EH (cell line): ENCODE results near the gene PIGL.
"Not testable (repeated sequence)": the region's sequence is repeated elsewhere in the genome, so short reads cannot be mapped to it uniquely, and the experiment has no call there.

Experiments used
- DNase-seq: peaks from one replicate; pipeline ENCODE4 v3.0.0-alpha.2; 2015; ENCODE audit warnings: low read depth

The PIGL gene

GRCh38 chr17:16273929-16274339, 56.9 kb downstream of the PIGL start:
- no peak for DNase-seq

DNA sequence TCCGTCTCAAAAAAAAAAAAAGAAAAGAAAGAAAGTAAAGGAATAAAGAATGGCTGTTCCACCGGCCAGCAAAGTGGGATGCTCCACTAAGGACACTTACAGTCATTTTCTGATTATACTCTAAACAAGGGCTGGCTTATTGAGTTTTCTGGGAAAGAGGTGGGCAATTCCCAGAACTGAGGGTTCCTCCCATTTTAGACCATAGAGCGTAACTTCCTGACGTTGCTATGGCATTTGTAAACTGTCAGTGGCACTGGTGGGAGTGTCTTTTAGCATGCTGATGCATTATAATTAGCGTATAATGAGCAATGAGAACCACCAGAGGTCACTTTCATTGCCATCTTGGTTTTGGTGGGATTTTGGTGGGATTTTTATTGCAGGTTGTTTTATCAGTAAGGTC, 58.0 kb downstream of the PIGL start:
- no peak for DNase-seq

- no peak for DNase-seq
Observed at GRCh38 chr17:16277163-16277562, 60.2 kb downstream of the PIGL start.

DNA sequence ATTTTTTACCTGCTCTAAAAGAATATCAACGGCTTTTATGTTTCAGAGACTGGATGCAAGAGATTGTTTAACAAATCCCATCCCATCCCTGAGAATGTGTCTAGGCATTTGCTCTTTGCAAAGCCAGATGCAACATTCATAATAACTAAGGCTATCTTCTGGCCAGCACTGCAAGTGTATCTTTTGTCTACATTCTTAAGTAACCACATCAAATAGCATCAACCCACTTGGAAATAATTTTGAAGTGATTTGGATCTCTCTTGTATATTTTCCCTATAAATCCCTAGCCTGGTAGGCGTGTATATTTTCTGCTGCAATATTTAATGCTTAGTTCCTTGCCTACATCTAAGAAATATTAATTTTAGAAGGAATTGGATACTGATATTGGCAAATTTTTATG, 64.3 kb downstream of the PIGL start:
- peak; percentile 84 for DNase-seq

GRCh38 chr17:16282522-16282921, 65.5 kb downstream of the PIGL start:
- DNase-seq, result peak; percentile 96

GRCh38 chr17:16283705-16284104, 66.7 kb downstream of the PIGL start:
- peak; percentile 60 for DNase-seq

DNA sequence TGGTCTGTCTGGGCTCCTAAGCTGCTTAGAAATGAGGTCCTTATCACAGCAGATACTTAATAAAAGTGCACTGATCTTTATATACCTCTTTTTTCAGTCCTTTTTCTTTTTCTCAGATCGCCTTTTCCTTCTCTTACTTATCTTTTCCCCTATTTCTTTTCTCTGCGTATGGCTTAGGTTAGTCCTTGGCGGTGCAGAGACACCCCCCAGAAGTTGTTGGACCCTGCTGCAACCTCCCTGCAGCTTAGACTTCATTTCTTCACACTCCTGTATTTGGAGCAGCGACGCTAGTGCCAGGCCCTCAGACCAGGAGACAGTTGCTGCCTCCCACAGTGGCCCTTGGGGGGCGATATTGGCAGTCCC, 68.6 kb downstream of the PIGL start:
- no peak for DNase-seq

DNA sequence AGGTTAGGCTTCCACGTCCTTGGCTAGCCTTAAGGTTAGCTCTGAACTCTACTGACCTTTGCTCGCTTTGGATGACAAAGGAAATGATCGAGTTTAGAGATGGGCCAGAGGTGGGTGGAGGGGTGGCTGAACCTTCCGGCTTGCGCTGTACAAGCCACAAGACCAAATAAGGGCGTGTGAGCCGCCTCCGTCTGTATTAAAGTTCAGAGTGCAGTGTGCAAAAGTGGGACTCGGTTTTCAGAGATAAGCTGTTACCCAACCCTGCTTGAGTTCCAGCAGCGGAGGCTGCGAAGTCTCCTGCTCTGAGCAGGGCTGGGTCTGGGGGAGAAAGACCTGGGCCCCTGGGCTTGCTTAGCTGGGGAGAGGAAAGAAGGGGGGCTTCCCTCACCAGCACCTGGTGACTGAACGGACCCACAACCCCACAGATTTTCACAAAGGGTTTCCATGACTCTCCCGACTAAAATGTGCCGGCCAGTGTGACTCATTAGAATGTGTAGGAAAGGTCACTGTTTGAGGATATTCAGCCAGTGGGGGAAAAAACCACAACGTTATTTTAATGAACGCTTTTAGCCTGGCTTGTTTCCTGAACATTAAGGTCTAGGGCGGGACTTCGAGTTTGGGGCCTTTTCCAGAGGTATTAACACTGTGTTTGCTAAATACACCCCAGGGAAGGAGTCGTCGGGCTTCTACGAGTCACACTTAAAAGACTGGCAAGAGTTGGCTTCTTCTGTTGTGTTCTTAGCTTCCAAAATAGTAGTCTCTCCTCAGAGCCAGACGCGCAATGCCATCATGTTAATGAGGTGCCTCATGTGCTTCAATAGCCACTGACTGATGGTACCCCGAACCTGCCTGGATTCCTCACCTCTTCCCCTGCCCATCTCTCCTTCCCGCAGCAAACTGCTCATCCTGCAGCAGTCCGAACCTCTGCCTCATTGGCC, 69.3 kb downstream of the PIGL start:
- DNase-seq, result peak; percentile 99

DNA sequence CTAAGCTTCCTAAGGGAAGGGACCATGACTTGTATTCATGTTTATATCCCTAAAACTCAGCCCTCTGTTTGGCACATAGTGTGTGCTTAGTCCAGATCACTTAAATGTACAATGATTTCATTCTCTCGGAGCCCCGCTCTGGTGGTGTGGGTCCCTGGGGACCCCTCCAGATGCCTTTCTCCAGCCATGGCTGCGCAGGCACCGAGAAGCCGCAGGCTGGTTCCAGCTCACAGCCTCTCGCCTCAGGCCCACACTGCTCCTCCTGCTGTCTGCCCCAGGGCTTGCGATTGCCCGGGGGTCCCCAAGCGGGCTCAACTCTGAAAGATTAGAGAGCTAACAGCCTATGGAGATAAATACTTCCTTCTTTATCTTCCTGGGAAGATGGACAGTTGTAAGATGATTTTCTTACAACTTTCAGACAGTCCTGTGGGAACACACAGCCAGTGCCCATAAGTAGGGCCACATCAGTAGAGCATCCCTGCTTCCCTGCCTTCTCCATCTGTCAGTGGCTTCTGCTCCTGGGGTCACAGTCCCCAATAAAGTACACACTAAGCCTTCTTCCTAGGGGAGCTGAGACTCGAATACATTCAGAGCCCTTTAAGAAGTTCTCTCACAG, 70.0 kb downstream of the PIGL start:
- DNase-seq, result no peak

DNA sequence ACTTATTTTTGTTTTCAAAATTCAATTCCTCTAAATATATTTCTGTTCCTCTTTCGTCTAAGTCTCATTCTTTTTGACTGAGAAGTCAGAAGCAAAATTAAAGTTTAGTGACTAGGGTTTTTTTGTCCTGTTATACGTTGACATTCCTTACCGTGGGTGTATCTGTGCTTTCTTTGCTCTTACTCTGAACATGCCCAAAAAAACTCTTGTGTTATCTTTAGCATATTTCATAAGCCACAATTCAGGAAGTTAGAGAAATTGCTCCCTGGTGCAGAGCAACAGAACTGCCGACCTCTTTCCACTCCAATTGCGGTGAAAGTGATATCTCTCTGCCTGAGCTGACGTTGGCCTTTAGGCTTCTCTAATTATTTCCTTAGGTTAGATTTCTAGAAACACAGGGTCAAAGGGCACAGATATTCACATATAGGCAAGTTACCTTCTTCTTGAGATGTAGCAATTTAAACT, 70.6 kb downstream of the PIGL start:
- peak; percentile 92 for DNase-seq

DNA sequence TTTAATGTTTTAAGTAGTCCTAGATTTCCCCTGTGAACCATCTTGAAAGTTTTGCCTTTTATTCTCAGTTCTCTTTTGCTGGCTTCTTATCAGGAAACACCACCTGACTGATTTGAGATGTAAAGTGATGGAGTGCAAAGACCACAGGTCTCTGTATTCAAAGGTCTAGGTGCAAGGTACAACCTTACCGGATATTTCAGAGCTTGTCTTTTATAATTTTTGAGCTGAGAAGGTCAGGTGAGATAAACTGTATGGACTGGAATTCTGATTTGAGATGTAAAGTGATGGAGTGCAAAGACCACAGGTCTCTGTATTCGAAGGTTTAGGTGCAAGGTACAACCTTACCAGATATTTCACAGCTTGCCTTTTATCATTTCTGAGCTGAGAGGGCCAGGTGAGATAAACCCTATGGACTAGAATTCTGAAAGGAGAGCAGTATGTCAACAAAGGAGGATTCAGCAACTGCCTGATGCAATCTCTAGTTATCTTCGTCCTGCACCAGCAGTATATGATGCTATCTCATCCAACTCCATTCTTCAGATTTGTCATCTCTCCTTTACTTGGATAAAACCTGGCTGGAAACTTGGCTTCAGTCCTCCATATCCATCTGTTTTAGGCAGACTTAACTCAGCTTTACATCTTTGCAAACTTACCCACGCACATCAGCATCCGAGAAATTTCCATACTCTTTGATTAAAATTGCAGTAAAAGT, 72.0 kb downstream of the PIGL start:
- DNase-seq, result peak; percentile 38

DNA sequence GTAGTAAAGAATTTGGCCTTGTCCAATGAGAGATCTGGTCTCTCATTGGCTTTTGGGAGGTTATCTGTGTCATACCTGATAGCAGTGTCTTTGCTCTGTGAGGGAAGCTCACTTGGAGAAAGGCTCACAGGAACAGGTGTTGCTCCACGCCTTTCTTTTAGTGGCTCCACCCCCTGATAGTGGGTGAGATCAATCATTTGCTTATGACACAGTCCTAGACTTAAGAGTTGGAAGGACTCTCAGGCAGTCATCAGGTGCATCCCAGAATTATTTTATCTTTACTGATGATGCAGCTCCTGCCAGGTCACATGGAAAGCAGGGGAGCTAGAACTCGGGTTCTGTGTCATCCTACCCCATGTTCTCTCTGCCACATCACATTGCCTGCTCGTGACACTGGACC, 76.9 kb downstream of the PIGL start:
- DNase-seq, result no peak

DNA sequence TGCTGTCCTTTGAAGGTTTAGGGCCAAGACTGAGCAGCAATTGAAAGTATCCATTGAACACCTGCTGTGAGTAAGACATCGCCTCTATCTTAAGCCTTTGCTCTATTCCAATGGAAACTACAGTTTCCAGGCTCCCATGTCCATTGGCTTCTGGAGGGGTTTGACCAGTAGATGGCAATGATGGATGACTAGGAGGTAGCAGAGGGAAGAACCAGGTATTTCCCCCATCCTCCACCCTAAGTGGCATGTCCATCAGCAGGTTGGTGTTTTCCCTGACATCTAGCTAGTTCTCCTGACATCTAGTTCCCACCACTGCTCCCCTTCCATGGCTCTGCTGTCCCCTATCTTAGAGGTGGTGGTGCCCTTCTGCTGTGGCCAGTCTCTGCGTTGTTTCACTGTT, 77.5 kb downstream of the PIGL start:
- DNase-seq, result no peak

DNA sequence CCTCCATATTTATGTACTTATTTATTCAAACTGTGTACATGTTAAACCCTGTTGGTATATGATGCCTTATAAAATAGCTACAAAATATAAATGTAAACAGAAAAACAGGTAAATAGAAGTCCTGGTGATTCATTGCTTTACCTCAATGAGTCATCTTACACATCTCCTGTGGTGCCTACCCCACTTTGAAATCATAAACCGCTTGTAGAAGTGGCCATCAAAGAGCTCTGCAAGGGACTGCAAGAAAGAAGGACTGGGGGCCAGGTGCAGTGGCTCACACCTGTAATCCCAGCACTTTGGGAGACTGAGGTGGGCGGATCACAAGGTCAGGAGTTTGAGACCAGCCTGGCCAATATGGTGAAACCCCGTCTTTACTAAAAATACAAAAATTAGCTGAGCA, 79.1 kb downstream of the PIGL start:
- not testable (repeated sequence) for DNase-seq

GRCh38 chr17:16297367-16298139, 80.5 kb downstream of the PIGL start:
- DNase-seq, result no peak

DNA sequence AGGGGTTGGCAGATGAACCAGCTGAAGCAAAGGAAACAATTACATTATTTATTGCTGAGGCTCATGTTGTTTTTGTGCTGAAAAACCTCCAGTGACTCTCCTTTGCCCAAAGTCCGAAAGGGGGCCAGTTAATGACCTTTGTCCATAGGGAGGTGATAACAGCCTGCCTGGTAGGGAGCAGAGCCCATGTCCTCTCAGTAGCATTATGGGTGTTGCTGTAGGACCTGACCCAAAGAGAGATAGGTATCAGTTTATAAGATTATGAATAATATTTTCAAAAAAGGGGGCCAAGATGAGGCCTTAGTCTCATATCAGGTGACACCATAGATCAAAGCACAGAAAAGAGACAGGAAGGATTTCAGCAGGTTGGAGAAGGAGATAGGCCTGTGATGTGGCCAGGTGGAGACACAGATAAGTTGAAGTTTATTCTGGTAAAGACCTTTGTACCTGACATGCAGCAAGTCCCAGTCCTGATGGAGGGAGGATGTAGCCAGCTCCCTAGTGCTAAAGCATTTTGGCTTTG, 81.2 kb downstream of the PIGL start:
- no peak for DNase-seq

DNA sequence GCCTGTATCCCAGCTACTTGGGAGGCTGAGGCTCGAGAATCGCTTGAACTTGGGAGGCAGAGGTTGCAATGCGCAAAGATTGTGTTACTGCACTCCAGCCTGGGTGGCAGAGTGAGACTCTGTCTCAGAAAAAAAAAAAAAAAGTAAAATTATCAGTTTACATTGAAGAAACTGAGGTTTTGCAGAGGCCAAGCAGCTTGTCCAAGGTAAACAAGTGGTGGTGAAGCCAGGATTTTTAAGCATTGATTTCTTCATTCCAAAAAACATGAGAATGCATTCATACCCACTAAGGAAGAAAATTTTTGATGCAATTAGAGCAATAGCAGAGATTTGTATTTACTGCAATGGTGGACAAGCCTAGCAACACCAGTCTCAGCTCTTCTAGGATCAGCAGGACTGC, 83.5 kb downstream of the PIGL start:
- no peak for DNase-seq

- DNase-seq, result no peak
Observed at GRCh38 chr17:16301963-16302855, 85.2 kb downstream of the PIGL start.

- DNase-seq, result no peak
Observed at GRCh38 chr17:16302856-16303255, 85.8 kb downstream of the PIGL start.

GRCh38 chr17:16304830-16305229, 87.8 kb downstream of the PIGL start:
- peak; percentile 40 for DNase-seq

DNA sequence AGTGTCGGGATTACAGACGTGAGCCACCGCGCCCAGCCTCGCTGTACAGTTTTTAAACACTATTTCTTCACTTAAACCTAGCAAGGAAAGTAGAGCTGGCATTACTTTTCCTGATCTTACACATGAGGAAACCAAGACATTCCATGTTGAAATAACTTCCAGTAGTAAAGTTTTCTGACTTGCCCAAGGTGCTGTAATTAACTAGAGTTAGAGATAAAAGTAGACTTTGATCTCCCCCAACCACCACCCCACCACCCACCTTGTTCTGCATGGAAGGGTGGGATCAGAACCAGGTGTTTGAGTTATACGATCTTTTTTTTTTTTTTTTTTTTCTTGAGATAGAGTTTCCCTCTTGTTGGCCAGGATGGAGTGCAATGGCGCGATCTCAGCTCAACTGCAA, 89.2 kb downstream of the PIGL start:
- no peak for DNase-seq
